ENCODE measurements around the gene RASEF.
"Not testable (repeated sequence)": the region's sequence is repeated elsewhere in the genome, so short reads cannot be mapped to it uniquely, and the experiment has no call there.

Gene RASEF

DNA sequence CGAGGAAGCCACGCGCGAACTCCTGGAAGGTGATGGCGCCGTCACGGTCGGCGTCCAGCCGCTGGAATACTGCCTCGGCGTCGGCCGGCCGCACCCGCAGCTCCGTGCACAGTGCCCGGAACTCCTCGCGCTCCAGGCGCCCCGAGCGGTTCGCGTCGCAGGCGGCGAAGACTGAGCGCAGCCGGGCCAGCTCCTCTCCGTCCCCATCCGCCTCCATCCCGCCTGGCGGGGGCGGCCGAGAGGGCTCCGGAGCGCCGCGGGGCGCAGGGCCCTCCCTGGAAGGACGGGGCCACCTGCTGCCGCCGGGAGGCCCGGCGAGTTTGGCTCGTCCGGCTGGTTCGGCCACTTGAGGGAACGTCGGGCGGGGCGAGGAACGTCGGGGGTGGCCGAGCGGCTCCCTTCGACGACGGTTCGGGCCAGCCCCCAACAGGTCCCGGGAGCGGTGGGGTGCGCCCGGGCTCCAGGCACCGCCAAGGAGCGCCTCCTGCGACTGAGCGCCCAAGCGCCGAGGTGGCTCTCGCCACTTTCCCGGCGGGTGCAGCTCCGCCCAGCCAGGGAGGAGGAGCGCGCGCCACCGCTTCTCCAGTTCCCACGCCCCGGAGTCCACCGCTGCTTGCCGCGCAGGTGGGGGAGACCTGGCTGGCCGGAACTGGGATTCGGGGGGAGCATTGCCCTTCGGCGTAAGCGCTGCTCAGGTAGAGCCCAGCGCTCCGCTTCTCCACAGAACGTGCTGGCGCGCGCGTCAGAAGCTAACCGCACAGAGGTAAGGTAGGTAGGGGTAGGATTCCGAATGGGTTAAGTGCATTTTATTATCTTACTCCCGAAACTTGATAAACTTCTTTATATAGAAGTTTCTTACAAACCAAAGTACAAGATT lies at the start of gene RASEF:
TSS of gene RASEF (minus strand) at position 492 of the 877 bp plus-strand sequence. CDS start at position 217, 275 bp downstream.
- no peak for DNase-seq

DNA sequence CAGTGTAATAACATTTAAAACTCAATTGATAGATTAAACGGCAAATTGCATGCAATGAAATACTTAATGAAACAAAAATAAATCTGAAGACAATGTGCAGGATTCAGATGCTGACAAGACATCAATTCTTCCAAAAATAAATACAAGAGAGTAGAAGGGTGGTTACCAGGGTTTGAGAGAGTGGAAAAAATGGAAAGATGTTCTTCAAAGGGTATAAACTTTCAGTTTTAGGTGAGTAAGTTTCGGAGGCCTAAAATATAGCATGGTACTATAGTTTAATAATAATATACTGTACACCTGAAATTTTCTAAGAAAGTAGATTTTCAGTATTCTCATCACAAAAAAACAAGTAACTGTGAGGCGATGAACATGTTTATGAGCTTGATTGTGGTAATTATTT lies 48.2 kb upstream of the RASEF start:
- DNase-seq: no peak

- no peak for DNase-seq
These were observed 46.4 kb upstream of the RASEF start for GRCh38 chr9:83109296-83109695.

GRCh38 chr9:83108208-83108607 lies 45.3 kb upstream of the RASEF start:
- DNase-seq: no peak

- DNase-seq: no peak
These were observed 43.8 kb upstream of the RASEF start for GRCh38 chr9:83106772-83107171.

- no peak for DNase-seq
These were observed 43.3 kb upstream of the RASEF start for GRCh38 chr9:83106263-83106662.

DNA sequence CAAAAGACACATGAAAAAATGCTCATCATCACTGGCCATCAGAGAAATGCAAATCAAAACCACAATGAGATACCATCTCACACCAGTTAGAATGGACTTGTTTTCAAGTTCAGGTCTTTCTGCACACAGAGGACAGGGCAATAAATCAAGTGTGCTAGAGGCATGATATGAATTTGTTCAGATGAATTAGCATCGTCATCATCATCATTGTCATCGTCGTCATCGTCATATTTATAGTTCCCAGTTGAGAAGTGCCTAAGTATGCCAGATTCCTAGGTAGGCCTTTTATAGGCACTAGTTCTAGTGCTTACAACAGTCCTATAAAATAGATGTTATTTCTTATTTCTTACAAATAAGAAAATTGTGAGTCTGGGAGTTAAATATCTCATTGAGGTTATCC lies 34.7 kb upstream of the RASEF start:
- no peak for DNase-seq

DNA sequence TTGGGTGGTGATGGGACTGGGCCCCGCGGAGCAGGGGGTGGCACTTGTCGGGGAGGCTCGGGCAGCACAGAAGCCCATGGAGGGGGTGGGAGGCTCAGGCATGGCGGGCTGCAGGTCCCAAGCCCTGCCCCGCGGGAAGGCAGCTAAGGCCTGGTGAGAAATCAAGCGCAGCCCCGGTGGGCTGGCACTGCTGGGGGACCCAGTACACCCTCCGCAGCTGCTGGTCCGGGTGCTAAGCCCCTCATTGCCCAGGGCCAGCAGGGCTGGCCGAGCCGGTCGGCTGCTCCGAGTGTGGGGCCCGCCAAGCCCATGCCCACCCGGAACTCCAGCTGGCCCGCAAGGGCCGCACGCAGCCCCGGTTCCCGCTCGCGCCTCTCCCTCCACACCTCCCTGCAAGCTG lies 30.4 kb upstream of the RASEF start:
- not testable (repeated sequence) for DNase-seq

GRCh38 chr9:83081846-83082245 lies 18.9 kb upstream of the RASEF start:
- DNase-seq: no peak

GRCh38 chr9:83081010-83081409 lies 18.1 kb upstream of the RASEF start:
- DNase-seq: no peak

DNA sequence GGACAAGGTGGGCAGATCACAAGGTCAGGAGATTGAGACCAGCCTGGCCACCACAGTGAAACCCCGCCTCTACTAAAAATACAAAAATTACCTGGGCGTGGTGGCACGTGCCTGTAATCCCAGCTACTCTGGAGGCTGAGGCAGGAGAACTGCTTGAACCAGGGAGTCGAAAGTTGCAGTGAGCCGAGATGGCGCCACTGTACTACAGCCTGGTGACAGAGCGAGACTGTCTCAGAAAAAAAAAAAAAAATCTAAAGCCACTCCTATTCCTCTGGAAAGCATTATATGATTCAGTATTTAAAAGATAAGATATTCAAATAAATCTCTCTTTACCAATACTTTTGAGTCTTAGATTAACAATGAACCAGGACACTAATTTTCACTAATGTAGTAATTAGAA lies 13.0 kb upstream of the RASEF start:
- DNase-seq: not testable (repeated sequence)

DNA sequence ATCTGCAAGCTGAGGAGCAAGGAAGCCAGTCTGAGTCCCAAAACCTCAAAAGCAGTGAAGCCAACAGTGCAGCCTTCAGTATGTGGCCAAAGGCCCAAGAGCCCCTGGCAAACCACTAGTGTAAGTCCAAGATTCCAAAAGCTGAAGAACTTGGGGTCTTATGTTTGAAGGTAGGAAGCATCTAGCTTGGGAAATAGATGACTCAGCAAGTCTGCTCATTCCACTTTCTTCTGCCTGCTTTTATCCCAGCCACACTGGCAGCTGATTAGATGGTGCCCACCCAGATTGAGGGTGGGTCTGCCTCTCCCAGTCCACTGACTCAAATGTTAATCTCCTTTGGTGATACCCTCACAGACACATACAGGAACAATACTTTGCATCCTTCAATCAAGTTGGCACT lies 9.6 kb upstream of the RASEF start:
- not testable (repeated sequence) for DNase-seq

DNA sequence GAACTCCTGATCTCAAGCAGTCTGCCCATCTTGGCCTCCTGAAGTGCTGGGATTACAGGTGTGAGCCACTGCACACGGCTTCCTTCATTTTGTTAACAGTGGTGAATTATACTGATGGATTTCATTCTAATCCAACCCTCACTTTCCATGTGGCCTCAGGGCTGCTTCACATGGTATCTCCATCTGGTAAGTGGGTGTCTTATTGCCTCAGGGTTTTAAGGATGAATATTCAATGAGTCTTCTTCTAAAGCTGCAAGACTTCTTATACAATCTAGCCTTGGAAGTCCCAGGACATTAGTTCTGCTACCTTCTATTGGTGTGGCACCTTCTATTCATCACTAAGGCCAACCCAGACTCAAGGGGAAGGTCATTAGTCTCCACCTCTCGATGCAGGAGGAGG lies 8.7 kb upstream of the RASEF start:
- DNase-seq: no peak

DNA sequence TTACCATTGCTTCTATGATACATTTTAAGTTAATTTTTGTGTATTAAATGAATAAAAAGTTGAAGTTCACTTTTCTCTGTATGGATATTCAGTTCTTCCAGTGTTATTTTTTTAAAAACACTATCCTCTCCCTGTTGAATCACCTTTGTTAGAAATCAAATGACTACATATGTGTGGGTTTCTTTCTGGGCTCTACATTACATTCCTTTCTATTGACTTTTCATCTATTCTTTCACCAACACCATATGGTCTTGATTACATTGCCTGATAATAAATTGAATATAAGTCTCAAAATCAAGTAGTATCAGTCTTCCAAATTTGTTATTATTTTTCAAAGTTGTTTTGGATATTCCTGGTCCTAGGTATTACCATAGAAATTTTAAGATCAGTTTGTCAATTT lies 7.3 kb upstream of the RASEF start:
- no peak for DNase-seq

- DNase-seq: no peak
These were observed 6.7 kb upstream of the RASEF start for GRCh38 chr9:83069651-83070050.

DNA sequence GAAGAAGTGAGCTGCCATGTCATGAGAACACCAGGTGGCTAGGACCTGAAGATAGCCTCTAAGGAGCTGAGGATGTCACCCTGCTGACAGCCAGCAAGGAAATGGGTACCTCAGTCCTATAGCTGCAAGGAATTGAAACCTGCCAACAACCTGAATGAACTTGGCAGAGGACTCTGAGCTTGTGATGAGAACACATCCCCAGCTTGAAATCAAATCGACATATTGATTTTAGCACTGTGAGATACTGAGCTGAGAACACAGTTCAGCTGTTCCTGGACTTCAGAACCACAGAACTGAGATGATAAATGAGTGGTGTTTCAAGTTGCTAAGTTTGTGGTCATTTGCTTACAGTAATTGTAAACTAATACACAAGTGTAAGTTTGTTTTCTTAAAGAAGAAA lies 5.5 kb upstream of the RASEF start:
- DNase-seq: no peak

- no peak for DNase-seq
These were observed 4.6 kb upstream of the RASEF start for GRCh38 chr9:83067579-83067978.

- no peak for DNase-seq
These were observed 3.8 kb upstream of the RASEF start for GRCh38 chr9:83066771-83067170.

- DNase-seq: no peak
These were observed 2.3 kb upstream of the RASEF start for GRCh38 chr9:83065233-83065632.

- DNase-seq: no peak
These were observed 822 bp downstream of the RASEF start for GRCh38 chr9:83061990-83062650.

- no peak for DNase-seq
These were observed 1.9 kb downstream of the RASEF start for GRCh38 chr9:83061036-83061435.

DNA sequence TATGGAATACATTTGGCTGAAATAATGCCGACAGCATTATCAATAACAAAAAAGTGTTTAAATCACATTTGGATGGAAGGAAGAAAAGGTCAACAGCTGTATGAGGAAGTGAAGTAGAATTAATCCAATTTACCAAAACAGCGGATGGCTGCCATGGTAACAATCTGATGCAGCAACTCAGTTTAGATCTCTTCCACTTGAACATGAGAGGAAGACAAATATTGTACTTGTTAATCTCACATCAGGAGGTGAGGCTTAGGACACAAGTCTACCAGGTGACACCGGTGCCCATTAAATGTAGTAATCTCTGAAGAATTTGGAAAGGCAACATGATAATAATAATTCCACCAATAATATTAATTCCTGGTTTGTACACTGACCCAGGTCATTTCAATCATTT lies 2.4 kb downstream of the RASEF start:
- DNase-seq: no peak

DNA sequence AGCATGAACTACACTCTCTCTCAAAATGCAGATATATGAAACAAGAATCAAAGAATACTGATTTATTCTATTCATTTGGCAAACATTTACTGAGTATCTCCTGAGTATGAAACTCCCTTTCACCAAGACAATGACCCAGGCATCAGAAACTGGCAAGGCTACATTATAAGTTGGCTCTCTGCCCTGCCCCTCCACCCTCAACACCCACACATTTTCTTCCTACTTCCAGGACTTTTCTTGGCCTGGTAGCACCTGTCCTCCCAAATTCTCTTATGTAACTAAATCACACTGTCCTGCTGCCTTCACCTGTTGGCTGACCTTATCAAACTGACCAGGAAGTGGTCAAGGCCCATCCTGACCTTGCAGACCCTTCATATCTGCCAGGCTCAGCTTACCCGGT lies 3.5 kb downstream of the RASEF start:
- no peak for DNase-seq

DNA sequence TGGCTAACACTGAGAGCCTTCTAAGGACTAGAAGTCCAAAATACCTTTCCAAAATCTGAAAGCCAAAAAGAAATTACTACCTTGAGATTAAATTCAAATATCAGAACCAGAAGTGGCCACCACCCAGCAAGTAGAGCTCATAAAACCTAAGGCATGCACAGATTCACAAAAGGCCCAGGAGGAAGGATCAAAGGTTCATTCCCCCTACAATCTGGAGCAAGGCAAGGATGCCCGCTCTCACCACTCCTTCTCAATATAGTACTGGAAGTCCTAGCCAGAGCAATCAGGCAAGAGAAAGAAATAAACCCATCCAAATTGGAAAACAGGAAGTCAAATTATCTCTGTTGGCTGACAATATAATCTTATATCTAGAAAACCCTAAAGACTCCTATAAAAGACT lies 6.0 kb downstream of the RASEF start:
- no peak for DNase-seq

GRCh38 chr9:83056174-83056573 lies 6.8 kb downstream of the RASEF start:
- DNase-seq: no peak

Data from cortex of kidney (tissue), 1 donor.